PFSK-1 (cell line): ENCODE data around the gene RABGAP1L.

Experiments
- FOXP2 ChIP-seq: optimal IDR thresholded peaks from 2 replicates; pipeline ENCODE3; 2011; ENCODE audit warnings: borderline replicate concordance, control low read depth, inconsistent platforms; ENCODE audit not compliant: insufficient read depth; ENCODE audit errors: extremely low read length, extremely low read depth
- POLR2AphosphoS5 ChIP-seq: IDR thresholded peaks from 2 replicates; pipeline ENCODE4 v1.6.1; 2012; ENCODE audit warnings: low read depth, mild to moderate bottlenecking, control low read depth, low read length, moderate library complexity
- REST ChIP-seq, 2 experiments: IDR thresholded peaks; 2 replicates each; pipeline versions ENCODE4 v1.6.1 to v1.8.0; 2011 to 2012; ENCODE audit warnings: low read depth in 2 of 2, low read length in 2 of 2, control low read depth in 1 of 2, inconsistent platforms in 1 of 2, mild to moderate bottlenecking in 1 of 2, moderate library complexity in 1 of 2; ENCODE audit not compliant: insufficient read depth in 1 of 2
- SIN3A ChIP-seq: IDR thresholded peaks from 2 replicates; pipeline ENCODE4 v1.6.1; 2012; ENCODE audit warnings: mild to moderate bottlenecking, low read length, moderate library complexity, borderline replicate concordance; ENCODE audit not compliant: insufficient read depth
- TAF1 ChIP-seq: IDR thresholded peaks from 2 replicates; pipeline ENCODE4 v1.6.1; 2012; ENCODE audit warnings: low read length, control low read depth, borderline replicate concordance; ENCODE audit not compliant: insufficient read depth

The RABGAP1L gene

DNA sequence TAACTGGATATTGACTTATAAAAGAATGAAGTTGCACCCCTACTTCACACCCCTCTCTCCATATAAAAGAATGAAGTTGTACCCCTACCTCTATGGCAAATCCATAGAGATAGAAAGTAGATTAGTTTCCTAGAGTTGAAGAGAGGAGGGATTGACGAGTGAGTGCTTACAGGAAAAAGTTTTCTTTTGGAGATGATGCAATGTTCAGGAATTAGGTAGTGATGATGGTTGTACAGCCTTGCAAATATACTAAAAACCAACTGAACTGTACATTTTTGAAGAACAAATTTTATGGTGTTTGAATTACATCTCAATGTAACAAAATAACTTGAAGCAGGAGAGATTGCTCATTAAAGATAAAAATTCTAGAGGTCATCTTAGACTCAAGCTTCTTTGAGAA lies 561.3 kb downstream of the RABGAP1L start:
- TF ChIP-seq TAF1 (no peak), POLR2AphosphoS5 (no peak), REST (IDR thresholded peaks at IDR 0.05; ENCODE audit: insufficient read depth in 1 of 2, low read depth in 2 of 2, low read length in 2 of 2) (no peak), FOXP2 (no peak), SIN3A (no peak)

GRCh38 chr1:174721246-174721645 lies 561.9 kb downstream of the RABGAP1L start:
- no peak for TF ChIP-seq FOXP2
- TF ChIP-seq POLR2AphosphoS5, result no peak
- TF ChIP-seq REST (IDR thresholded peaks at IDR 0.05; ENCODE audit: insufficient read depth in 1 of 2, low read depth in 2 of 2, low read length in 2 of 2), result no peak
- TF ChIP-seq TAF1, result no peak
- no peak for TF ChIP-seq SIN3A

DNA sequence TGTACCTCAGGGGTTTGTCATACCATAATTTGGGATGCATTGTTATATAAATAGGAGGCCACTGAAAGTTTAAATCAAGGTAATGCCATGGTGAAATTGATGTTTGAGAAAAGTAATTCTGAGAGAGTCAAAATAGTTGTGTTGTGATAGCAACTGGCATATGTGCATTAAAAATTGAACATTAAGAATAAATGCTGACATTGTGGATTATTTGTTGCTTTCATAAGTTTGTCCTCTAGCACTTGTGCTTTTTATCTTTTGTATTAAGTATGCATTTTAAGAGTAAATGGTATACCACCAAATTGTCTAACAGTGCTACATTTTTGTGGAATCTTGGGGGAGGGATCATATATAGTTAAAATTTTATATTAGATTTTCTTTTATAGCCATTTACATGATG lies 564.5 kb downstream of the RABGAP1L start:
- TF ChIP-seq TAF1 (no peak), POLR2AphosphoS5 (no peak), REST (IDR thresholded peaks at IDR 0.05; ENCODE audit: insufficient read depth in 1 of 2, low read depth in 2 of 2, low read length in 2 of 2) (no peak), SIN3A (no peak), FOXP2 (no peak)

DNA sequence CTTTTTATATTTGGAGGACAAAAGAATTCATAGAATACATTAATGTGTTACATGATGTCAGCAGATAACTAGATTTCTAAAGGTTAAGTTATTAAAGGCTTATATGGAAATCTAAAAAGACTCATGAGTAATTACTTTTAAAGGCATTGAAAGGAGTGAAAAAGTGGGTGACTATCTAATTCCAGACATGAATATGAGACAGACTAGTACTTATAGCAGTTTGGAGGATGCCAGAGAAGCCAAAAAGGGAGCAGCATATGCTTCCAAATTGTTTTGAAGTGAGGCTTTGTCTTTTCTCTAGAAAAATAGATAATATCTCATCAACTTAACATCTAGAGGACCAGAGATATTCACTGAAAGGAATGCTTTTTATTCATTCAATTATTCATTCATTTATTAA lies 564.9 kb downstream of the RABGAP1L start:
- TF ChIP-seq SIN3A (no peak), FOXP2 (no peak), TAF1 (no peak)

GRCh38 chr1:174726167-174726879 lies 567.0 kb downstream of the RABGAP1L start:
- TF ChIP-seq TAF1 (no peak), FOXP2 (no peak), SIN3A (no peak), REST (IDR thresholded peaks at IDR 0.05; ENCODE audit: insufficient read depth in 1 of 2, low read depth in 2 of 2, low read length in 2 of 2) (no peak), POLR2AphosphoS5 (no peak)
